Ramos (cell line): ENCODE measurements around the gene GINS3.

Experiments
- in situ Hi-C: fragments of 300-500 bp; cut with MboI; formaldehyde crosslinking; loops from one replicate; pipeline ENCODE4 v1.14.3; 2022; ENCODE audit warnings: low sequenced_read_pairs; ENCODE audit not compliant: unreplicated experiment

GINS3 gene

GRCh38 chr16:58419241-58419990 is 27.1 kb downstream of the GINS3 start:
- in situ Hi-C loops, result no loop called here

GRCh38 chr16:58421059-58421458 is 28.8 kb downstream of the GINS3 start:
- in situ Hi-C loops, result no loop called here

GRCh38 chr16:58421529-58421928 is 29.3 kb downstream of the GINS3 start:
- in situ Hi-C loops, result no loop called here

- in situ Hi-C loops, result no loop called here
Measured at GRCh38 chr16:58422809-58423208, 30.5 kb downstream of the GINS3 start.

- in situ Hi-C loops, result no loop called here
Measured at GRCh38 chr16:58425245-58425644, 33.0 kb downstream of the GINS3 start.

- in situ Hi-C loops, result no loop called here
Measured at GRCh38 chr16:58425756-58426494, 33.7 kb downstream of the GINS3 start.

GRCh38 chr16:58426966-58427365 is 34.7 kb downstream of the GINS3 start:
- in situ Hi-C loops, result no loop called here

GRCh38 chr16:58428621-58429542 is 36.6 kb downstream of the GINS3 start:
- in situ Hi-C loops, result no loop called here

- in situ Hi-C loops, result no loop called here
Measured at GRCh38 chr16:58430718-58431117, 38.4 kb downstream of the GINS3 start.

GRCh38 chr16:58433569-58433951 is 41.3 kb downstream of the GINS3 start:
- in situ Hi-C loops, result no loop called here

- in situ Hi-C loops, result no loop called here
Measured at GRCh38 chr16:58435779-58436178, 43.5 kb downstream of the GINS3 start.

GRCh38 chr16:58440131-58440530 is 47.9 kb downstream of the GINS3 start:
- in situ Hi-C loops, result no loop called here

GRCh38 chr16:58442547-58442946 is 50.3 kb downstream of the GINS3 start:
- in situ Hi-C loops, result no loop called here

- in situ Hi-C loops, result no loop called here
Measured at GRCh38 chr16:58443783-58444182, 51.5 kb downstream of the GINS3 start.

GRCh38 chr16:58444265-58444664 is 52.0 kb downstream of the GINS3 start:
- in situ Hi-C loops, result no loop called here

- in situ Hi-C loops, result no loop called here
Measured at GRCh38 chr16:58448890-58449289, 56.6 kb downstream of the GINS3 start.

- in situ Hi-C loops, result no loop called here
Measured at GRCh38 chr16:58449306-58449705, 57.0 kb downstream of the GINS3 start.

GRCh38 chr16:58449768-58450167 is 57.5 kb downstream of the GINS3 start:
- in situ Hi-C loops, result no loop called here

GRCh38 chr16:58450590-58450989 is 58.3 kb downstream of the GINS3 start:
- in situ Hi-C loops, result no loop called here

- in situ Hi-C loops, result no loop called here
Measured at GRCh38 chr16:58451265-58451689, 59.0 kb downstream of the GINS3 start.

- in situ Hi-C loops, result no loop called here
Measured at GRCh38 chr16:58451945-58452401, 59.7 kb downstream of the GINS3 start.
